ENCODE data around the gene LGALS7. TPM values are rescaled to one million over a fixed set of nuclear protein-coding genes. Genes with fewer than 3 reads are reported as not detected.
"Not testable (repeated sequence)": the region's sequence is repeated elsewhere in the genome, so short reads cannot be mapped to it uniquely, and the experiment has no call there.

The LGALS7 gene
- polyA plus RNA-seq, 3 donors: not detected

GRCh38 chr19:38808741-38809140, 35.4 kb upstream of the LGALS7 start:
- Mint-ChIP-seq H3K4me3 (no peak overlapping the region), H3K4me1 (peaks cover 8% of the 10 kb centered on the region), H3K27me3 (ENCODE audit: low read depth in 3 of 3) (peaks cover 0 to 3% (median 2%) of the 10 kb centered on the region in 3 donors), H3K9me3 (peaks cover 0 to 1% (median 0%) of the 10 kb centered on the region in 7 donors), H3K27ac (no peak overlapping the region), H3K36me3 (no peaks in the 10 kb centered on the region)
- no peak overlapping the region for H3K9ac ChIP-seq (ENCODE audit: insufficient read depth, low read length, poor library complexity, severe bottlenecking)
- no peak overlapping the region for H2AFZ ChIP-seq (ENCODE audit: insufficient read depth, low read depth, low read length, poor library complexity, severe bottlenecking)
- H3K27ac ChIP-seq (ENCODE audit: low read depth in 1 of 2, low read length in 2 of 2): no peak overlapping the region
- no peak for TF ChIP-seq CTCF (IDR thresholded peaks at IDR 0.05)
- intact Hi-C loops (cut with micrococcal nuclease): no loop called here
- H3K27me3 ChIP-seq (ENCODE audit: control insufficient read depth in 2 of 2, insufficient read depth in 2 of 2, low read length in 2 of 2): no peaks in the 10 kb centered on the region
- no peaks in the 10 kb centered on the region for H3K36me3 ChIP-seq (replicated peaks in 1 of 2; ENCODE audit: control insufficient read depth in 1 of 2, insufficient read depth in 2 of 2, low read length in 2 of 2)
- H4K20me1 ChIP-seq (ENCODE audit: insufficient read depth, low read length): no peaks in the 10 kb centered on the region
- no peaks in the 10 kb centered on the region for H3K9me3 ChIP-seq (replicated peaks in 1 of 2; ENCODE audit: control insufficient read depth in 1 of 2, insufficient read depth in 1 of 2, low read length in 2 of 2)
- WGBS (ENCODE audit: insufficient coverage): 93% methylated on average over 16 of the region's 17 CpGs
- peaks cover 3 to 5% of the 10 kb centered on the region in 2 donors for H3K4me1 ChIP-seq (ENCODE audit: control insufficient read depth in 1 of 2, insufficient read depth in 2 of 2, low read length in 2 of 2)
- DNase-seq: no peak
- no peak overlapping the region for H3K4me3 ChIP-seq (replicated peaks in 1 of 3; ENCODE audit: low read depth in 2 of 3, low read length in 3 of 3)
- no peaks in the 10 kb centered on the region for H3K79me2 ChIP-seq (ENCODE audit: insufficient read depth, low read length)
- no peak overlapping the region for H3K4me2 ChIP-seq (replicated peaks; ENCODE audit: extremely low read depth, low read length, poor library complexity, severe bottlenecking)

DNA sequence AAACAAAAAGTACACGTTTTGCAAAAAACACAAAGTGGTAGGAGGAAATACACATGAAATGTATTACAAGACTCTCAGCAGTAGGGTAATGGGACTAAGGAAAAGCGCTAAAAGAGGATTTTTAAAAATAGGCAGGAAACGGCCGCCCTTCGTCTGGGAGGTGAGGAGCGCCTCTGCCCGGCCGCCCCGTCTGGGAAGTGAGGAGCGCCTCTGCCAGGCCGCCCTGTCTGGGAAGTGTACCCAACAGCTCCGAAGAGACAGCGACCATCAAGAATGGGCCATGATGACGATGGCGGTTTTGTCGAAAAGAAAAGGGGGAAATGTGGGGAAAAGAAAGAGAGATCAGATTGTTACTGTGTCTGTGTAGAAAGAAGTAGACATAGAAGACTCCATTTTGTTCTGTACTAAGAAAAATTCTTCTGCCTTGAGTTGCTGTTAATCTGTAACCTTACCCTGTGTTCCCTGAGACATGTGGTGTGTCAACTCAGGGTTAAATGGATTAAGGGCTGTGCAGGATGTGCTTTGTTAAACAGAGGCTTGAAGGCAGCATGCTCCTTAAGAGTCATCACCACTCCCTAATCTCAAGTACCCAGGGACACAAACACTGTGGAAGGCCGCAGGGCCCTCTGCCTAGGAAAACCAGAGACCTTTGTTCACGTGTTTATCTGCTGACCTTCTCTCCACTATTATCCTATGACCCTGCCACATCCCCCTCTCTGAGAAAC, 34.2 kb upstream of the LGALS7 start:
- H3K27me3 Mint-ChIP-seq (ENCODE audit: low read depth in 3 of 3); H3K36me3 ChIP-seq (replicated peaks in 1 of 2; ENCODE audit: control insufficient read depth in 1 of 2, insufficient read depth in 2 of 2, low read length in 2 of 2); H3K27ac ChIP-seq (ENCODE audit: low read depth in 1 of 2, low read length in 2 of 2); intact Hi-C loops (cut with micrococcal nuclease); H3K9me3 ChIP-seq (replicated peaks in 1 of 2; ENCODE audit: control insufficient read depth in 1 of 2, insufficient read depth in 1 of 2, low read length in 2 of 2); DNase-seq; H4K20me1 ChIP-seq (ENCODE audit: insufficient read depth, low read length); H3K4me1 ChIP-seq (ENCODE audit: control insufficient read depth in 1 of 2, insufficient read depth in 2 of 2, low read length in 2 of 2); H3K4me3 ChIP-seq (replicated peaks in 1 of 3; ENCODE audit: low read depth in 2 of 3, low read length in 3 of 3); H3K9ac ChIP-seq (ENCODE audit: insufficient read depth, low read length, poor library complexity, severe bottlenecking); H3K9me3 Mint-ChIP-seq; H3K36me3 Mint-ChIP-seq; H3K79me2 ChIP-seq (ENCODE audit: insufficient read depth, low read length); H3K4me2 ChIP-seq (replicated peaks; ENCODE audit: extremely low read depth, low read length, poor library complexity, severe bottlenecking); H3K4me1 Mint-ChIP-seq; H3K27me3 ChIP-seq (ENCODE audit: control insufficient read depth in 2 of 2, insufficient read depth in 2 of 2, low read length in 2 of 2); H3K4me3 Mint-ChIP-seq; H3K27ac Mint-ChIP-seq; H2AFZ ChIP-seq (ENCODE audit: insufficient read depth, low read depth, low read length, poor library complexity, severe bottlenecking): not testable (repeated sequence)
- WGBS (ENCODE audit: insufficient coverage): 83% methylated on average over 1 of the region's 18 CpGs
